IMR-90 (cell line): ENCODE measurements around the gene GRN. TPM values are rescaled to one million over a fixed set of nuclear protein-coding genes. Genes with fewer than 3 reads are reported as not detected.

Source experiments
- ATAC-seq: fragments of 200-7000 bp; cut with Tn5 transposase; 2 replicates; pipeline ENCODE4 v1.9.1; 2020; ENCODE audit warnings: low read depth, mild to moderate bottlenecking, moderate library complexity
- BruUV-seq: library from RNA; stranded (reverse); fragments of 400-500 nt; replicated peaks from 2 replicates; lab custom pipeline; 2021; lab: Mats Ljungman, UMichigan
- CTCF ChIA-PET: fragments of 300-600 bp; formaldehyde crosslinking; extraction: SDS; loops from one replicate; lab custom pipeline; 2021; ENCODE audit warnings: antibody characterized with exemption; lab: Yijun Ruan, JAX
- POLR2A ChIA-PET: fragments of 300-600 bp; sonication (Branson Sonifier 250); formaldehyde crosslinking; loops from one replicate; lab custom pipeline; 2022; ENCODE audit warnings: antibody characterized with exemption; ENCODE audit not compliant: unreplicated experiment; lab: Charles Lee
- DNase-seq: peaks from one replicate; pipeline ENCODE4 v3.0.0; 2013
- H2AFZ ChIP-seq: replicated peaks from 2 replicates; pipeline ENCODE3; 2013; ENCODE audit warnings: low read length, mild to moderate bottlenecking; ENCODE audit not compliant: poor library complexity
- H2AK5ac ChIP-seq: 2 replicates; pipeline ENCODE4 v1.6.1; 2013; ENCODE audit warnings: low read depth, low read length, inconsistent platforms
- H2AK9ac ChIP-seq: replicated peaks from 2 replicates; pipeline ENCODE3; 2013; ENCODE audit warnings: mild to moderate bottlenecking, low read depth, low read length, moderate library complexity; ENCODE audit not compliant: poor library complexity
- H2BK120ac ChIP-seq: 2 replicates; pipeline ENCODE4 v1.6.1; 2013; ENCODE audit warnings: low read depth, low read length, inconsistent platforms
- H2BK15ac ChIP-seq: 3 replicates; pipeline ENCODE4 v1.6.1; 2013; ENCODE audit warnings: low read depth, low read length, inconsistent platforms
- H2BK20ac ChIP-seq: 2 replicates; pipeline ENCODE4 v1.6.1; 2013; ENCODE audit warnings: low read depth, mild to moderate bottlenecking, inconsistent platforms, low read length, moderate library complexity
- H2BK5ac ChIP-seq: 2 replicates; pipeline ENCODE4 v1.6.1; 2013; ENCODE audit warnings: mild to moderate bottlenecking, low read depth, low read length, inconsistent platforms; ENCODE audit not compliant: poor library complexity, severe bottlenecking
- H3K14ac ChIP-seq: replicated peaks from 2 replicates; pipeline ENCODE4 v1.6.1; 2013; ENCODE audit warnings: low read depth, low read length, inconsistent platforms
- H3K18ac ChIP-seq: 2 replicates; pipeline ENCODE4 v1.6.1; 2013; ENCODE audit warnings: low read depth, low read length, control low read depth
- H3K23ac ChIP-seq: 2 replicates; pipeline ENCODE4 v1.6.1; 2013; ENCODE audit warnings: low read depth, low read length, inconsistent platforms
- H3K27ac ChIP-seq: 2 replicates; pipeline ENCODE4 v1.5.1; 2013; ENCODE audit warnings: mild to moderate bottlenecking, control low read depth, low read length; ENCODE audit not compliant: insufficient read depth
- H3K27me3 ChIP-seq: 2 replicates; pipeline ENCODE4 v1.6.1; 2013; ENCODE audit warnings: low read length; ENCODE audit not compliant: control insufficient read depth, insufficient read depth
- H3K36me3 ChIP-seq: 2 replicates; pipeline ENCODE4 v1.6.1; 2013; ENCODE audit warnings: low read length, mixed read lengths; ENCODE audit not compliant: control insufficient read depth, insufficient read depth
- H3K4ac ChIP-seq: 2 replicates; pipeline ENCODE4 v1.6.1; 2013; ENCODE audit warnings: low read depth, low read length, inconsistent platforms
- H3K4me1 ChIP-seq: 2 replicates; pipeline ENCODE4 v1.6.1; 2013; ENCODE audit warnings: low read length, mixed read lengths; ENCODE audit not compliant: control insufficient read depth, insufficient read depth
- H3K4me2 ChIP-seq: 2 replicates; pipeline ENCODE4 v1.6.1; 2013; ENCODE audit warnings: low read depth, mild to moderate bottlenecking, control low read depth, low read length, moderate library complexity
- H3K4me3 ChIP-seq: 2 replicates; pipeline ENCODE4 v1.5.1; 2013; ENCODE audit warnings: low read depth, mild to moderate bottlenecking, control low read depth, low read length, moderate library complexity; ENCODE audit not compliant: insufficient read depth
- H3K56ac ChIP-seq: 2 replicates; pipeline ENCODE4 v1.6.1; 2013; ENCODE audit warnings: low read length, inconsistent platforms; ENCODE audit not compliant: insufficient read depth; ENCODE audit errors: extremely low read depth
- H3K79me1 ChIP-seq, 2 experiments: 2 replicates each; pipeline ENCODE4 v1.6.1; 2013; ENCODE audit warnings: low read length in 2 of 2, inconsistent platforms in 1 of 2, low read depth in 1 of 2
- H3K9ac ChIP-seq: 2 replicates; pipeline ENCODE4 v1.6.1; 2013; ENCODE audit warnings: low read depth, low read length, control low read depth
- H3K9me1 ChIP-seq: 2 replicates; pipeline ENCODE4 v1.6.1; 2013; ENCODE audit warnings: low read length, inconsistent platforms; ENCODE audit not compliant: insufficient read depth
- H3K9me3 ChIP-seq: 2 replicates; pipeline ENCODE4 v1.6.1; 2013; ENCODE audit warnings: low read length; ENCODE audit not compliant: control insufficient read depth, insufficient read depth
- H4K20me1 ChIP-seq: 2 replicates; pipeline ENCODE4 v1.6.1; 2013; ENCODE audit warnings: low read length, inconsistent platforms; ENCODE audit not compliant: insufficient read depth
- H4K5ac ChIP-seq: 2 replicates; pipeline ENCODE4 v1.6.1; 2013; ENCODE audit warnings: mild to moderate bottlenecking, low read depth, low read length, control low read depth
- H4K8ac ChIP-seq, 2 experiments: 2 replicates each; pipeline ENCODE4 v1.6.1; 2013; ENCODE audit warnings: low read depth in 2 of 2, low read length in 2 of 2, control low read depth in 1 of 2, inconsistent platforms in 1 of 2
- H4K91ac ChIP-seq: 2 replicates; pipeline ENCODE4 v1.6.1; 2013; ENCODE audit warnings: low read depth, low read length, inconsistent platforms; ENCODE audit not compliant: insufficient read depth
- BHLHE40 ChIP-seq: fragments of 150-350 bp; IDR thresholded peaks from 2 replicates; pipeline ENCODE4 v1.6.1; 2016; ENCODE audit warnings: mild to moderate bottlenecking, low read depth, low read length
- CEBPB ChIP-seq: IDR thresholded peaks from 2 replicates; pipeline ENCODE4 v1.6.1; 2012; ENCODE audit warnings: low read depth, low read length, improper control_type of control experiment
- CHD1 ChIP-seq: IDR thresholded peaks from 2 replicates; pipeline ENCODE4 v1.6.1; 2012; ENCODE audit warnings: low read depth, low read length, improper control_type of control experiment
- FOS ChIP-seq: fragments of 150-350 bp; IDR thresholded peaks from 2 replicates; pipeline ENCODE4 v1.6.1; 2016; ENCODE audit warnings: low read depth, low read length
- MAFK ChIP-seq: IDR thresholded peaks from 2 replicates; pipeline ENCODE4 v1.6.1; 2012; ENCODE audit warnings: low read depth, low read length, improper control_type of control experiment
- MAZ ChIP-seq: IDR thresholded peaks from 2 replicates; pipeline ENCODE4 v1.6.1; 2012; ENCODE audit warnings: low read depth, mild to moderate bottlenecking, low read length, improper control_type of control experiment, moderate library complexity, borderline replicate concordance
- POLR2A ChIP-seq: IDR thresholded peaks from 2 replicates; pipeline ENCODE4 v1.6.1; 2012; ENCODE audit warnings: mild to moderate bottlenecking, low read depth, low read length
- RAD21 ChIP-seq: IDR thresholded peaks from 2 replicates; pipeline ENCODE4 v1.6.1; 2012; ENCODE audit warnings: low read length, improper control_type of control experiment
- RCOR1 ChIP-seq: IDR thresholded peaks from 2 replicates; pipeline ENCODE4 v1.6.1; 2012; ENCODE audit warnings: mild to moderate bottlenecking, low read length, improper control_type of control experiment; ENCODE audit not compliant: insufficient replicate concordance
- RFX5 ChIP-seq: IDR thresholded peaks from 2 replicates; pipeline ENCODE4 v1.8.0; 2012; ENCODE audit warnings: low read depth, mild to moderate bottlenecking, low read length, moderate library complexity
- SMC3 ChIP-seq: fragments of 150-350 bp; IDR thresholded peaks from 2 replicates; pipeline ENCODE4 v1.6.1; 2016; ENCODE audit warnings: low read depth, mild to moderate bottlenecking, antibody characterized with exemption, low read length, moderate library complexity
- WGBS, 2 experiments: methylation state at CpG; one replicate each; pipeline versions ENCODE4 v1.1.5 to v1.1.7; 2013; ENCODE audit warnings: missing lambda C conversion rate in 2 of 2; ENCODE audit not compliant: insufficient read length in 1 of 2; ENCODE audit errors: extremely low coverage in 2 of 2; 5-methylcytosine and 5-hydroxymethylcytosine counted together
- dilution Hi-C: fragments of 300-500 bp; cut with HindIII; formaldehyde crosslinking; loops from one replicate; pipeline ENCODE4 v1.14.3; 2018; ENCODE audit warnings: low sequenced_read_pairs; ENCODE audit not compliant: unreplicated experiment
- in situ Hi-C: fragments of 300-500 bp; cut with MboI; formaldehyde crosslinking; loops from 3 replicates; pipeline ENCODE4 v1.14.3; 2019; ENCODE audit warnings: low sequenced_read_pairs, inconsistent platforms, mixed read lengths
- intact Hi-C: fragments of 100-400 bp; cut with micrococcal nuclease; formaldehyde crosslinking; loops from 2 replicates; pipeline ENCODE4 v1.10.0; 2022
- polyA plus RNA-seq, 3 experiments: library from polyadenylated mRNA; depleted of rRNA; stranded (reverse); fragments of >200 nt; gene quantifications; 2 replicates each; pipeline ENCODE4 v1.2.3, GENCODE V29; 2012; ENCODE audit warnings: low replicate concordance in 1 of 3
- total RNA-seq: library from RNA; depleted of rRNA; stranded (reverse); fragments of >200 nt; gene quantifications from 2 replicates; pipeline ENCODE4 v1.2.3, GENCODE V29; 2012
- TF ChIP-seq, protein P1 (sequence below): fragments of 150-350 bp; IDR thresholded peaks from 2 replicates; pipeline ENCODE4 v1.6.1; 2017; ENCODE audit warnings: mild to moderate bottlenecking, antibody characterized with exemption, low read length, low read depth
- TF ChIP-seq, protein P2 (sequence below): fragments of 150-350 bp; IDR thresholded peaks from 2 replicates; pipeline ENCODE4 v1.6.1; 2016; ENCODE audit warnings: low read depth, mild to moderate bottlenecking, low read length, moderate library complexity, borderline replicate concordance

The GRN gene
- total and polyA plus RNA-seq, 2 of the 4 experiments (the other 2 are of a cell fraction): 38.9 to 494 TPM

DNA sequence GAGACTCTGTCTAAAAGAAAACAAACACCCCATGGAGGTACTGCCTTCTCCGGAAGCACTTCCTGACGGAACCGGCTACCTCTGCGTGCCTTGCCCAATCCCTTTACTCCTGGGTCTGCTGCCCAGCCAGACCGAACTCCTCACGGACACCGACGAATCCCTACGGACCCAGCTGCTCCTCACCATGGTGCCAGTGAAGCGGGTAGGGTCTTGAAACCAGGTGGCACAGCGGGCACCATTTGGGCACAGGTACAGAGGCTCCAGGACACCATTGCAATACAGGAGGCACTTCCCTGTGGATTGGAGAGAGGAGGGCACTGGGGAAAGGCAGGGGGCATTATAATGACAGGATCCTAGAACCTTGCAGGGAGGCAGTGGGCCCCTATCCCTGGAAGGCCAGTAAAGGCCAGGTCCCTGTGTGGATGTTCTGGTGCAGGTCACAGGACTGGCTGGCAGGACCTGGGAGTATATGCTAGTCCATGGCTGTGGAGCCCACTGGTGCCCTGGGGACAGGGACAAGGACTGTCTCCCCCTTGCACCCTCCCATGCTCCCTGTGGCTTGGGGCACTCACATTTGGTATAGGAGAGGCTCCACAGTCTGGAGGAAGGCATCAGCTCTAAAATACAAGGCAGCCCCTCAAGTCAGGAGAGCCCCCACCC lies 22.7 kb upstream of the GRN start:
- H2BK5ac ChIP-seq: no peak overlapping the region
- no peak overlapping the region for H3K18ac ChIP-seq
- H3K79me1 ChIP-seq: peaks cover 5 to 19% of the 10 kb centered on the region in 2 experiments; a peak in 3 of 4 replicates
- H3K4me2 ChIP-seq: no peak overlapping the region
- H3K27ac ChIP-seq: no peak overlapping the region
- intact Hi-C loops: no loop called here
- H3K4me3 ChIP-seq: no peak overlapping the region
- no peak overlapping the region for H2BK15ac ChIP-seq
- no peak overlapping the region for H2BK20ac ChIP-seq
- H3K36me3 ChIP-seq: peaks cover 24% of the 10 kb centered on the region
- no peak overlapping the region for H3K9ac ChIP-seq
- peaks cover 4% of the 10 kb centered on the region; the same call in 1 of the 2 replicates for H3K27me3 ChIP-seq
- POLR2A ChIA-PET: no interaction called here
- H3K4ac ChIP-seq: no peak overlapping the region
- no peak overlapping the region for H3K56ac ChIP-seq
- peaks cover 6% of the 10 kb centered on the region for H3K9me1 ChIP-seq
- no peak for ATAC-seq
- H2BK120ac ChIP-seq: no peak overlapping the region
- peaks cover 1% of the 10 kb centered on the region; the same call in 1 of the 2 replicates for H3K9me3 ChIP-seq
- TF ChIP-seq BHLHE40 (no peak), RAD21 (no peak), CHD1 (no peak), MAZ (no peak), RCOR1 (no peak), MAFK (no peak), CEBPB (no peak), POLR2A (no peak), FOS (no peak), RFX5 (no peak), SMC3 (no peak)
- TF ChIP-seq, protein P1, sequence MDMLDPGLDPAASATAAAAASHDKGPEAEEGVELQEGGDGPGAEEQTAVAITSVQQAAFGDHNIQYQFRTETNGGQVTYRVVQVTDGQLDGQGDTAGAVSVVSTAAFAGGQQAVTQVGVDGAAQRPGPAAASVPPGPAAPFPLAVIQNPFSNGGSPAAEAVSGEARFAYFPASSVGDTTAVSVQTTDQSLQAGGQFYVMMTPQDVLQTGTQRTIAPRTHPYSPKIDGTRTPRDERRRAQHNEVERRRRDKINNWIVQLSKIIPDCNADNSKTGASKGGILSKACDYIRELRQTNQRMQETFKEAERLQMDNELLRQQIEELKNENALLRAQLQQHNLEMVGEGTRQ: no peak
- TF ChIP-seq, protein P2, sequence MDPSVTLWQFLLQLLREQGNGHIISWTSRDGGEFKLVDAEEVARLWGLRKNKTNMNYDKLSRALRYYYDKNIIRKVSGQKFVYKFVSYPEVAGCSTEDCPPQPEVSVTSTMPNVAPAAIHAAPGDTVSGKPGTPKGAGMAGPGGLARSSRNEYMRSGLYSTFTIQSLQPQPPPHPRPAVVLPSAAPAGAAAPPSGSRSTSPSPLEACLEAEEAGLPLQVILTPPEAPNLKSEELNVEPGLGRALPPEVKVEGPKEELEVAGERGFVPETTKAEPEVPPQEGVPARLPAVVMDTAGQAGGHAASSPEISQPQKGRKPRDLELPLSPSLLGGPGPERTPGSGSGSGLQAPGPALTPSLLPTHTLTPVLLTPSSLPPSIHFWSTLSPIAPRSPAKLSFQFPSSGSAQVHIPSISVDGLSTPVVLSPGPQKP: no peak
- DNase-seq: no peak
- H4K20me1 ChIP-seq: peaks cover 7% of the 10 kb centered on the region
- no TSS peak for BruUV-seq
- peaks cover 7% of the 10 kb centered on the region for H3K4me1 ChIP-seq
- H4K91ac ChIP-seq: no peak overlapping the region
- H2AK5ac ChIP-seq: no peak overlapping the region
- dilution Hi-C loops: no loop called here
- H4K8ac ChIP-seq: no peak overlapping the region
- H2AFZ ChIP-seq: no peak overlapping the region
- WGBS, 2 experiments: 97% methylated on average over 6 of the region's 11 CpGs; no CpG with 5 or more reads in 1 of the 2 experiments
- H3K23ac ChIP-seq: no peak overlapping the region
- CTCF ChIA-PET: no interaction called here
- in situ Hi-C loops: no loop called here
- H3K14ac ChIP-seq: no peak overlapping the region
- no peak overlapping the region for H2AK9ac ChIP-seq
- no peak overlapping the region for H4K5ac ChIP-seq
